Ishikawa (cell line): Measurements from ENCODE around the gene DNAJC9.

Experiments
- CEBPB ChIP-seq: IDR thresholded peaks from 2 replicates; pipeline ENCODE4 v1.6.1; 2012
- CREB1 ChIP-seq: IDR thresholded peaks from 2 replicates; pipeline ENCODE4 v1.6.1; 2012; ENCODE audit warnings: low read depth
- EGR1 ChIP-seq: IDR thresholded peaks from 2 replicates; pipeline ENCODE4 v1.6.1; 2012
- EP300 ChIP-seq: IDR thresholded peaks from 2 replicates; pipeline ENCODE4 v1.6.1; 2012; ENCODE audit warnings: borderline replicate concordance
- FOXM1 ChIP-seq: IDR thresholded peaks from 2 replicates; pipeline ENCODE4 v1.6.1; 2012; ENCODE audit warnings: low read depth, borderline replicate concordance
- MAX ChIP-seq: IDR thresholded peaks from 2 replicates; pipeline ENCODE4 v1.6.1; 2012
- RAD21 ChIP-seq: IDR thresholded peaks from 2 replicates; pipeline ENCODE4 v1.6.1; 2012; ENCODE audit warnings: low read depth
- REST ChIP-seq: IDR thresholded peaks from 2 replicates; pipeline ENCODE4 v1.6.1; 2012; ENCODE audit warnings: low read depth, mild to moderate bottlenecking
- TAF1 ChIP-seq: IDR thresholded peaks from 2 replicates; pipeline ENCODE4 v1.6.1; 2012; ENCODE audit warnings: low read depth, mild to moderate bottlenecking
- TCF12 ChIP-seq: IDR thresholded peaks from 2 replicates; pipeline ENCODE4 v1.6.1; 2012; ENCODE audit warnings: low read depth
- USF1 ChIP-seq: IDR thresholded peaks from 2 replicates; pipeline ENCODE4 v1.6.1; 2012
- YY1 ChIP-seq: IDR thresholded peaks from 2 replicates; pipeline ENCODE4 v1.6.1; 2012; ENCODE audit warnings: low read depth
- ZBTB7A ChIP-seq: IDR thresholded peaks from 2 replicates; pipeline ENCODE4 v1.6.1; 2012; ENCODE audit warnings: low read depth

- TF ChIP-seq CEBPB, result no peak
- no peak for TF ChIP-seq YY1
- TF ChIP-seq EP300, result no peak
- TF ChIP-seq RAD21, result no peak
- no peak for TF ChIP-seq TCF12
- TF ChIP-seq FOXM1, result no peak
- no peak for TF ChIP-seq CREB1
- TF ChIP-seq TAF1, result no peak
- no peak for TF ChIP-seq REST
- TF ChIP-seq ZBTB7A, result no peak
- TF ChIP-seq MAX, result no peak
- TF ChIP-seq EGR1, result no peak
- no peak for TF ChIP-seq USF1
Measured at GRCh38 chr10:73225518-73225917, 21.5 kb downstream of the DNAJC9 start.
